ENCODE results near the gene TMEM121B.

TMEM121B gene

GRCh38 chr22:17087498-17088131 is 33.5 kb downstream of the TMEM121B start:
- DNase-seq: peak; percentile 49

GRCh38 chr22:17086788-17087497 is 34.2 kb downstream of the TMEM121B start:
- no peak for DNase-seq

DNA sequence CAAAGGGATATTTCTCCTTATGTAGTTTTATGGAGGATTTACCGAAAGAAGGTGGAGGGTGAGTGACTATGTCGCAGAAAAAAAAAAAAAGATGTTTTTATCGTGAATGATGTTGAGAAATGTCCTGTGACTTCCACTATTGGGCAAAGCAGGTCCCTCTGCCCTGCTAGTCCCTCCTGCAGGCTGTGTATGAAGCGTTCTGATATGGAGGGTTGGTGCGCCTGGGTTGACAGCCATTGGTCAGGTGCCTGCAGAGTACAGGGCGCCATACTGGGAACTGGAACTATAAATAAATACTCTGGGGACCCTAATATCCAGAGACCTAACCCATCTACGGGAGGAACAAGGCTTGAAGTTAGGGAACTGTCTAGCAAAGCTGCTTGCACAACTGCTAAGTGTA is 34.9 kb downstream of the TMEM121B start:
- DNase-seq: no peak

DNA sequence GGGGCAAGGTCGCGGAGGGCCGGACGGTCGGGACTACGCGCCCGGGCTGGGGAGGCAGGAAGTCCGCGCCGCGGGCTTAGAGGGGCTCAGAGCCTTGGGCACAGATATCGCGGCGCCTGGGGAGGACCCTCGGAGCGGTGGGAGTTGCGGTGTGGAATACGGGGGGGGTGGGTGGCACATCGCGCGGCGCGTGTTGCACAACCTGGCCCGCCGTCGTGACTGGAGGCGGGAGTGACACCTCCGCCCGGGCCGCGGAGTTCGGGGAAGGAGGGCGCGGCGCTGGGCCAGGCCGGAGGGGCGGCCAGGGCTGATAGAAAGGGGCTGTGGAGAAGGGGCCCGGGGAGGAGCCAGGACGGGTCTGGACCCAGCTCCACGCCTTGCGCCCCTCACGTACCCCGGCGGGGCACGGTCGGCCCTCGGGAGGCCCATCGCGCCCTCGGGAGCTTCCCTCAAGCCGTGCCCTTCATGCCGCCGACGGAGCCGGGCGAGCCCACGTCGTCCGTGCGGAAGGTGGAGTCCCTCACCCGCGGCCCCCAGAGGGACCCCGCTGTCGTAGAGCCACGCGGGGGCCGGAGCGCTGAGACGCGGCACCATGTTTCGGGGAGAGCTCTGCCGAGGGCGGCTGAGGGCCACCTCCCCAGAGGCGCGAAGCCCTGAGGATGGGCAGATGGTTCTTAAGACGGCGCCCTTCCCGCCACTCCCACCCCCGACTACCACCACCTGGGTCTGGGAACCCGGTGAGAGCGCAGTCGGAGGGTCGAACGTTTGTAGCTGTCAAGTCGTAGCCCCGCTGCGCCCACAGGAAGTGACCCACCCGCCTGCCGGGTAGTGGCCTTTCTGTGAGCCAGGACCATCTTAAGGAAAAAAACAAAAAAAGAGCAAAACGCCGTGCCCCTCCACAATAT is 35.6 kb downstream of the TMEM121B start:
- DNase-seq: no peak

DNA sequence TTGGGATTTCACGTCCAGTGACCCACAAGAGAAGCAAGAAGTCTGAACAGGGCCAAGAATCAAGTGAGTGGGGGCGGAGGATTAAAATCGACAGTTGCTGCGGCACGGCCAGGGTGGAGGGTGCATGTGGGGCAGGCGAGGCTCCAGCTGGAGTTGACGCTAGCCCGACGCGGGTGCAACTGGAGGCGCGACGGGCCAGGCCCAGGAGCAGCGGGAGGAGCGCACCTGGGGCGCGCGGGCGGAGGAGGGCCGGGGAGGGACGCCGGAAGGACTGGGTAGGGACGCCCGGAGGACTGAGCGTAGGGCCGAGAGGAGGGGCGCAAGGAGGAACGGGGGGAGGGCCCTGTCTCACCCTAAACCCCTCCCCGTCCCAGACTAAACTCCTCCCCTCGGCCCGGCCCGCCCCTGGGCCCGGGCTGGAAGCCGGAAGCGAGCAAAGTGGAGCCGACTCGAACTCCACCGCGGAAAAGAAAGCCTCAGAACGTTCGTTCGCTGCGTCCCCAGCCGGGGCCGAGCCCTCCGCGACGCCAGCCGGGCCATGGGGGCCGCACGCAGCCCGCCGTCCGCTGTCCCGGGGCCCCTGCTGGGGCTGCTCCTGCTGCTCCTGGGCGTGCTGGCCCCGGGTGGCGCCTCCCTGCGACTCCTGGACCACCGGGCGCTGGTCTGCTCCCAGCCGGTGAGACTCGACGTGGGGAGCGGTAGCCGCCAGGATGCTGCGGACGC is 36.4 kb downstream of the TMEM121B start, which contains the start of gene IL17RA:
Gene IL17RA, plus strand, starts transcription at position 447 of the 723 bp plus-strand sequence. Its CDS starts 92 bp downstream, at position 539.
- DNase-seq: peak; percentile 85

GRCh38 chr22:17083811-17084441 is 37.2 kb downstream of the TMEM121B start:
- DNase-seq: no peak

DNA sequence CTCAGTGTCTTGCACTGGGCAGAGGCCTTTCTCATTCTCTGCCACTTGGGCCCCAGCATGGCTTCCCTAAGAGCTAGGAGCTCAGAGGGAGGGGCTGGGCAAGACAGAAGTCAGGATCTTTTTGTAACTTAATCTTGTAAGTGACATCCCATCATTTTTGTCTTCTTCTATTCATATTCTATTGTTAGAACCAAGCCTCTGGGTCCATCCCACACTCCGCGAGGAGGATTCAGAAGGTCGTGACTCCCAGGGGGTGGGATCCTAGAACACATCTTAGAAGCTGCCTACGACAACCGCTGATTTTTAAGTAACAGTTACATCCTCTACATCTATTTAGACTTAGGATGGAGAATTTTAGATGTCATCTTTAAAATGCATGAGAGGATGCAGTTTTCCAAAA is 37.9 kb downstream of the TMEM121B start:
- DNase-seq: no peak

DNA sequence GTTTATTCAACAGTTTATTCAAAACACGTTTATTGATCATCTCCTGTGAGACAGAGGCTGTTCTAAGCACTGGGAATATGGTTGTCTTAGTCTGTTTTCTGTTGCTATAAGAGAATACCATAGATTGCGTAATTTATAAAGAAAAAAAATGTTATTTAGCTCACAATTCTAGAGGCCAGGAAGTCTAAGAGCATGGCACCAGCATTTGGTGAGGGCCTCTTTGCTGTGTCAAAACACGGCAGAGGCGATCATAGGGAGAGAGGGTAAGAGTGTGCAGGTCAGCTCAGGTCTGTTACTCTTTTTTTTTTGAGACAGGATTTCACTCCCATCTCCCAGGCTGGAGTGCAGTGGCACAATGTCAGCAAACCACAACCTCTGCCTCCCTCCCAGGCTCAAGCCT is 41.6 kb downstream of the TMEM121B start:
- DNase-seq: no peak

GRCh38 chr22:17077255-17077654 is 43.9 kb downstream of the TMEM121B start:
- no peak for DNase-seq

GRCh38 chr22:17074648-17075002 is 46.5 kb downstream of the TMEM121B start:
- no peak for DNase-seq

- no peak for DNase-seq
Measured at GRCh38 chr22:17072877-17073276, 48.3 kb downstream of the TMEM121B start.
